H1 (cell line): Measurements from ENCODE around the gene STX2.

Experiments used
- CEBPB ChIP-seq: IDR thresholded peaks from 2 replicates; pipeline ENCODE4 v1.6.1; 2012; ENCODE audit warnings: low read depth, low read length
- CHD7 ChIP-seq: fragments of 300-600 bp; sonication (generic); IDR thresholded peaks from 2 replicates; pipeline ENCODE4 v1.7.1; 2012; ENCODE audit warnings: low read length, moderate library complexity, mild to moderate bottlenecking, inconsistent platforms; ENCODE audit not compliant: insufficient replicate concordance
- CREB1 ChIP-seq: IDR thresholded peaks from 2 replicates; pipeline ENCODE4 v1.6.1; 2012; ENCODE audit warnings: inconsistent platforms
- CTCF ChIP-seq, 3 experiments: IDR thresholded peaks; 1 replicate in 2 of 3; 2 replicates in 1 of 3; pipeline versions ENCODE4 v1.5.1 to v1.6.1; 2011; ENCODE audit warnings: low read length in 3 of 3, mild to moderate bottlenecking in 3 of 3, inconsistent platforms in 2 of 3, low read depth in 1 of 3, moderate library complexity in 1 of 3; ENCODE audit not compliant: insufficient read depth in 1 of 3; ENCODE audit errors: control extremely low read depth in 1 of 3
- EGR1 ChIP-seq: IDR thresholded peaks from 2 replicates; pipeline ENCODE4 v1.6.1; 2011; ENCODE audit warnings: low read depth, low read length, borderline replicate concordance
- EP300 ChIP-seq, 2 experiments: IDR thresholded peaks; 1 replicate in 1 of 2; 2 replicates in 1 of 2; pipeline ENCODE4 v1.6.1; 2011 to 2012; ENCODE audit warnings: low read depth in 2 of 2, low read length in 2 of 2, mild to moderate bottlenecking in 2 of 2, borderline replicate concordance in 1 of 2, inconsistent platforms in 1 of 2, moderate library complexity in 1 of 2
- EZH2 ChIP-seq: fragments of 200-600 bp; sonication (generic); IDR thresholded peaks from 2 replicates; pipeline ENCODE4 v1.7.1; 2012; ENCODE audit warnings: low read depth, mild to moderate bottlenecking, moderate library complexity, low read length, inconsistent platforms; ENCODE audit not compliant: severe bottlenecking
- MAFK ChIP-seq: IDR thresholded peaks from 2 replicates; pipeline ENCODE4 v1.6.1; 2012; ENCODE audit warnings: low read depth, mild to moderate bottlenecking, improper control_type of control experiment, low read length
- MAX ChIP-seq: IDR thresholded peaks from 2 replicates; pipeline ENCODE4 v1.6.1; 2012; ENCODE audit warnings: inconsistent platforms
- POLR2A ChIP-seq, 2 experiments: IDR thresholded peaks; 1 replicate in 1 of 2; 2 replicates in 1 of 2; pipeline ENCODE4 v1.6.1; 2011; ENCODE audit warnings: low read depth in 2 of 2, low read length in 2 of 2, mild to moderate bottlenecking in 2 of 2; ENCODE audit errors: control extremely low read depth in 1 of 2
- TAF1 ChIP-seq: IDR thresholded peaks from 2 replicates; pipeline ENCODE4 v1.6.1; 2011; ENCODE audit warnings: mild to moderate bottlenecking, low read depth, low read length
- USF2 ChIP-seq: IDR thresholded peaks from 2 replicates; pipeline ENCODE4 v1.6.1; 2011; ENCODE audit warnings: low read length, improper control_type of control experiment
- YY1 ChIP-seq: IDR thresholded peaks from 2 replicates; pipeline ENCODE4 v1.6.1; 2011; ENCODE audit warnings: low read depth, mild to moderate bottlenecking, low read length
- ZNF274 ChIP-seq: IDR thresholded peaks from 2 replicates; pipeline ENCODE4 v1.7.0; 2012; ENCODE audit warnings: low read length, borderline replicate concordance; ENCODE audit errors: extremely low read depth

GRCh38 chr12:130787041-130787440, 52.0 kb downstream of the STX2 start:
- TF ChIP-seq TAF1 (no peak), EP300 (IDR thresholded peaks at IDR 0.05; ENCODE audit: borderline replicate concordance in 1 of 2, low read depth in 2 of 2, low read length in 2 of 2) (no peak), CTCF (IDR thresholded peaks at IDR 0.05; ENCODE audit: control extremely low read depth in 1 of 3, insufficient read depth in 1 of 3, low read depth in 1 of 3, low read length in 3 of 3) (no peak), EGR1 (no peak), MAX (no peak), POLR2A (IDR thresholded peaks at IDR 0.05; ENCODE audit: control extremely low read depth in 1 of 2, low read depth in 2 of 2, low read length in 2 of 2) (no peak), CREB1 (no peak), CEBPB (no peak), YY1 (no peak), CHD7 (no peak), EZH2 (no peak), MAFK (no peak), USF2 (no peak), ZNF274 (no peak)
